ENCODE data around the gene ADGB. TPM values are rescaled to one million over a fixed set of nuclear protein-coding genes. Genes with fewer than 3 reads are reported as not detected.
"Not testable (repeated sequence)": the region's sequence is repeated elsewhere in the genome, so short reads cannot be mapped to it uniquely, and the experiment has no call there.

Gene ADGB
- not detected in 2 replicates for total RNA-seq (ENCODE audit: low replicate concordance)

- H3K4me3 ChIP-seq (ENCODE audit: low read depth, low read length): peak within 1 kb of the TSS; percentile 65
- DNase-seq (ENCODE audit: low read depth): peak; percentile 27
- no peak for TF ChIP-seq CTCF (IDR thresholded peaks at IDR 0.05; ENCODE audit: insufficient read depth, low read length)
Observed at GRCh38 chr6:146598772-146599405, at the start of gene ADGB. TSS of gene ADGB (plus strand) at chr6:146598972. CDS start at chr6:146599041, 69 bp downstream.

GRCh38 chr6:146550911-146551310 is 47.9 kb upstream of the ADGB start:
- no peak for TF ChIP-seq CTCF (IDR thresholded peaks at IDR 0.05; ENCODE audit: insufficient read depth, low read length)
- peak; percentile 37 for DNase-seq (ENCODE audit: low read depth)
- no peak overlapping the region for H3K4me3 ChIP-seq (ENCODE audit: low read depth, low read length)

GRCh38 chr6:146551545-146551944 is 47.2 kb upstream of the ADGB start:
- no peak for DNase-seq (ENCODE audit: low read depth)
- H3K4me3 ChIP-seq (ENCODE audit: low read depth, low read length): no peak overlapping the region
- no peak for TF ChIP-seq CTCF (IDR thresholded peaks at IDR 0.05; ENCODE audit: insufficient read depth, low read length)

- TF ChIP-seq CTCF (IDR thresholded peaks at IDR 0.05; ENCODE audit: insufficient read depth, low read length): no peak
- H3K4me3 ChIP-seq (ENCODE audit: low read depth, low read length): no peak overlapping the region
- DNase-seq (ENCODE audit: low read depth): no peak
Observed at GRCh38 chr6:146553377-146554135, 45.2 kb upstream of the ADGB start.

GRCh38 chr6:146560607-146561006 is 38.2 kb upstream of the ADGB start:
- no peak for DNase-seq (ENCODE audit: low read depth)
- TF ChIP-seq CTCF (IDR thresholded peaks at IDR 0.05; ENCODE audit: insufficient read depth, low read length): no peak
- H3K4me3 ChIP-seq (ENCODE audit: low read depth, low read length): no peak overlapping the region

GRCh38 chr6:146566661-146567060 is 32.1 kb upstream of the ADGB start:
- not testable (repeated sequence) for H3K4me3 ChIP-seq (ENCODE audit: low read depth, low read length); DNase-seq (ENCODE audit: low read depth)

GRCh38 chr6:146568619-146569018 is 30.2 kb upstream of the ADGB start:
- H3K4me3 ChIP-seq (ENCODE audit: low read depth, low read length); DNase-seq (ENCODE audit: low read depth): not testable (repeated sequence)

- H3K4me3 ChIP-seq (ENCODE audit: low read depth, low read length): no peak overlapping the region
- DNase-seq (ENCODE audit: low read depth): no peak
- no peak for TF ChIP-seq CTCF (IDR thresholded peaks at IDR 0.05; ENCODE audit: insufficient read depth, low read length)
Observed at GRCh38 chr6:146574211-146574610, 24.6 kb upstream of the ADGB start.
